Esophagus (tissue), 2 donors: ENCODE results near the gene BBC3. TPM values are rescaled to one million over a fixed set of nuclear protein-coding genes. Genes with fewer than 3 reads are reported as not detected.
A peak's percentile ranks its signal among the peaks of the same experiment; 100 is the strongest.

Experiments used
- H3K27ac ChIP-seq, 2 donors: one replicate each; pipeline ENCODE4 v1.5.1; 2013; ENCODE audit warnings: low read depth in 2 of 2, mild to moderate bottlenecking in 2 of 2, inconsistent platforms in 1 of 2, low read length in 1 of 2, moderate library complexity in 1 of 2
- H3K27me3 ChIP-seq, 2 donors: one replicate each; pipeline ENCODE4 v1.6.1; 2013; ENCODE audit warnings: low read length in 2 of 2, control low read depth in 1 of 2, mild to moderate bottlenecking in 1 of 2; ENCODE audit not compliant: insufficient read depth in 2 of 2, control insufficient read depth in 1 of 2
- H3K36me3 ChIP-seq, 2 donors: one replicate each; pipeline ENCODE4 v1.6.1; 2013; ENCODE audit warnings: low read length in 1 of 2; ENCODE audit not compliant: control insufficient read depth in 2 of 2, insufficient read depth in 2 of 2
- H3K4me1 ChIP-seq, 2 donors: one replicate each; pipeline ENCODE4 v1.6.1; 2013; ENCODE audit warnings: low read length in 1 of 2; ENCODE audit not compliant: control insufficient read depth in 2 of 2, insufficient read depth in 2 of 2
- H3K4me3 ChIP-seq, 2 donors: one replicate each; pipeline ENCODE4 v1.5.1; 2013; ENCODE audit warnings: low read length in 2 of 2, mild to moderate bottlenecking in 2 of 2, low read depth in 1 of 2, moderate library complexity in 1 of 2
- H3K9me3 ChIP-seq, 2 donors: one replicate each; pipeline ENCODE4 v1.6.1; 2013; ENCODE audit warnings: mild to moderate bottlenecking in 2 of 2, low read depth in 1 of 2, low read length in 1 of 2, moderate library complexity in 1 of 2; ENCODE audit not compliant: control insufficient read depth in 2 of 2, insufficient read depth in 1 of 2
- whole genome bisulfite sequencing, 2 donors: extraction: QIAGEN DNeasy Blood & Tissue Kit; methylation state at CpG; one replicate each; pipeline ENCODE4 v1.1.7; 2013; 5-methylcytosine and 5-hydroxymethylcytosine counted together
- polyA plus RNA-seq, 2 donors: library from polyadenylated mRNA; stranded (reverse); fragments of 200-250 nt; gene quantifications; one replicate each; pipeline ENCODE4 v1.2.3, GENCODE V29; 2013
- donor health status: healthy with polysubstance abuse.
- donor health status: Bipolar disorder and iron deficiency.

Gene BBC3
- polyA plus RNA-seq, 2 donors, result 1.4 to 1.8 TPM

GRCh38 chr19:47236072-47236675 lies 5.2 kb upstream of the BBC3 start:
- Histone ChIP-seq H3K27ac (no peak overlapping the region), H3K27me3 (no peaks in the 10 kb centered on the region), H3K4me1 (peaks cover 0 to 10% of the 10 kb centered on the region in 2 donors), H3K4me3 (no peak overlapping the region), H3K9me3 (no peaks in the 10 kb centered on the region), H3K36me3 (no peaks in the 10 kb centered on the region)
- WGBS, 2 donors, result 82 to 86% methylated on average over 12 of the region's 12 CpGs

- Histone ChIP-seq H3K9me3 (no peaks in the 10 kb centered on the region), H3K27me3 (no peaks in the 10 kb centered on the region), H3K4me1 (peaks cover 0 to 25% of the 10 kb centered on the region in 2 donors), H3K27ac (peak overlapping the region; percentile 68 to 85), H3K4me3 (no peak overlapping the region), H3K36me3 (no peaks in the 10 kb centered on the region)
- WGBS, 2 donors, result 23 to 36% methylated on average over 16 of the region's 16 CpGs
Measured at GRCh38 chr19:47232422-47233211, 1.6 kb upstream of the BBC3 start.

- peak overlapping the region; percentile 69 to 92 for H3K27ac ChIP-seq
- WGBS, 2 donors, result 4 to 6% methylated on average over 30 to 51 of the region's 51 CpGs
- H3K36me3 ChIP-seq, result no peaks in the 10 kb centered on the region
- H3K27me3 ChIP-seq, result no peaks in the 10 kb centered on the region
- peak overlapping the region; percentile 68 to 71 for H3K4me3 ChIP-seq
- H3K9me3 ChIP-seq, result no peaks in the 10 kb centered on the region
- peaks cover 0 to 35% of the 10 kb centered on the region in 2 donors for H3K4me1 ChIP-seq
Measured at GRCh38 chr19:47231215-47232054, 436 bp upstream of the BBC3 start.

- WGBS, 2 donors, result 1% methylated on average over 54 to 84 of the region's 84 CpGs
- Histone ChIP-seq H3K4me1 (peaks cover 0 to 36% of the 10 kb centered on the region in 2 donors), H3K36me3 (no peaks in the 10 kb centered on the region), H3K9me3 (no peaks in the 10 kb centered on the region), H3K27me3 (no peaks in the 10 kb centered on the region), H3K4me3 (peak overlapping the region; percentile 68 to 71), H3K27ac (peak overlapping the region; percentile 69 to 95)
Measured at GRCh38 chr19:47230054-47230920, 712 bp downstream of the BBC3 start.

GRCh38 chr19:47229676-47230053 lies 1.3 kb downstream of the BBC3 start:
- H3K9me3 ChIP-seq, result no peaks in the 10 kb centered on the region
- H3K4me1 ChIP-seq, result peaks cover 0 to 36% of the 10 kb centered on the region in 2 donors
- H3K27me3 ChIP-seq, result no peaks in the 10 kb centered on the region
- WGBS, 2 donors, result 5 to 8% methylated on average over 9 of the region's 9 CpGs
- H3K36me3 ChIP-seq, result no peaks in the 10 kb centered on the region
- H3K4me3 ChIP-seq, result peak overlapping the region; percentile 68 to 71
- peak overlapping the region; percentile 69 to 95 for H3K27ac ChIP-seq

- WGBS, 2 donors, result 19 to 22% methylated on average over 10 of the region's 10 CpGs
- peak overlapping the region; percentile 95 to 96 for H3K27ac ChIP-seq
Measured at GRCh38 chr19:47228937-47229675, 1.9 kb downstream of the BBC3 start.

GRCh38 chr19:47228168-47228936 lies 2.6 kb downstream of the BBC3 start:
- Histone ChIP-seq H3K27me3 (no peaks in the 10 kb centered on the region), H3K36me3 (no peaks in the 10 kb centered on the region), H3K27ac (peak overlapping the region; percentile 95 to 96), H3K4me1 (peaks cover 0 to 36% of the 10 kb centered on the region in 2 donors), H3K9me3 (no peaks in the 10 kb centered on the region), H3K4me3 (peak overlapping the region; percentile 24 to 36)
- WGBS, 2 donors, result 5 to 7% methylated on average over 32 to 50 of the region's 50 CpGs

More at GRCh38 chr19:47228937-47229675, 1.9 kb downstream of the BBC3 start:
- H3K4me1 ChIP-seq, result peaks cover 0 to 36% of the 10 kb centered on the region in 2 donors
- H3K4me3 ChIP-seq, result peak overlapping the region; percentile 68 to 71
- no peaks in the 10 kb centered on the region for H3K27me3 ChIP-seq
- H3K36me3 ChIP-seq, result no peaks in the 10 kb centered on the region
- H3K9me3 ChIP-seq, result no peaks in the 10 kb centered on the region
